GM21619 (cell line): ENCODE results near the gene BHLHE40.

Experiments used
- ATAC-seq: cut with Tn5 transposase; IDR thresholded peaks from one replicate; pipeline ENCODE4 v1.9.1; 2021; ENCODE audit not compliant: unreplicated experiment

The BHLHE40 gene

DNA sequence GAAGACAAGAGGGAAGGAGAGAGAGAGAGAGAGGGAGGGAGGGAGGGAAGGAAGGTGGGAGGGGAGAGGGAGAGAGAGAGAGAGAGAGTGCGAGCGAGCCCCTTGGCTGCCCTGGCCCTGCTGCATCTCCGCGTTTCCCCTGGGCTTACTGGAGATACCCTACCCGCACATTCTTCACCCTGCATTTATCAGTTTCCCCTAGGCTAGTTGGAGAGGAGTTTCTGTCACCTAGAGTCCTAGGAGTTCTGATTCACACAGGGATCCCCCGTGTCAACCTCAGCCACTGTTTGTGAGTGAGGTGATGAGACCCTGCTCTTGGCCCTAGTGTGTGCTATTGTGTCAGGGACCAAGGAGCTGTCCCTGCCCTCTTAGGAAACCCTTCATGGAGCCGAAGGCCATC, 18.7 kb downstream of the BHLHE40 start:
- no peak for ATAC-seq

DNA sequence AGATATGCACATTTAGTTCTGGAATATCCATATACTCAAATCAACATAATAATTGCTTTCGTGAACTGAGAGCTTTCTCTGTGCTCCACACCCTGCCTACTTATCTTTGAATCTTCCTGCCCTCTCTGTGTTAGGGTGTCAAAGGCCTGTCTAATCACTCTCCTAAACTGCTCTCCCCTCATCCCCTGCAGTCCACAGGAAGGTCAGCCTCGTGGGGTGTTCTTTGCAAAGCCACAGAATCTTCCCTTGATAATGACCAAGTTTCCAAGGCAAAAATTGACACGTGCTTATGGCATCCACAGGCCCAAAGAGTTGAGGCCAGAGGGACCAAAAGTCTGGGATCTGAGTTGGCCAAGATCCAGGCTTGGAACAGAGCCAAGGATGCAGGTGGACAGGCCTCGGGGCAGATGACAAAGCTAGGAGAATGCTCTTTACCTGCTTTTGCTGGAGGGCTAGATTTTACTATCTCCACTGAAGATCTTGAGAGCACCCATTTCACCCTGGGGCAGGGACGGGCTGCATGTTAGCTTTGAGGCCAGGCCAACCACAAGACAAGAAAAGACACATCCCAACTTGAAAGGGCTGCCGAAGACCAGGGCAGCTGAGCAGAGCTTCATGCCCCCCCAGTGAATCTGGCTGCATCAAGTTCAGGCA, 20.4 kb downstream of the BHLHE40 start:
- ATAC-seq, result no peak

DNA sequence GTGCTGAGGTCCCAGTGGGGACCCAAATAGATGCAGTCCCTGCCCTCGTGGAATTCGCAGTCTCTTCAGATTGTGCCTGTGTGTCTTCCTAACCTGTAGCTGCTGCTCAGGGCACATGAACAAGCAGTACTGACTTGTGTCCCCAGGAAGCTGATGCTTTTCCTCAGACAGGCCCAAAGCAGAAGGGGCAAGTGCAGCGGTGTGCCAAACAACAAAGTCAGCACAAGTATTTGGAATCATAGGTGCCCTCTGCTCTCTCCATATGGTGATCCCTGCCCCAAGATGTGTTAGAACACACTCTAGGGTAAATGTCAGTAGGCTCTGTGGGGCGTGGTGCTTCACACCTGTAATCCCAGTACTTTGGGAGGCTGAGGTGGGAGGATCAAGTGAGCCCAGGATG, 21.9 kb downstream of the BHLHE40 start:
- ATAC-seq, result no peak

DNA sequence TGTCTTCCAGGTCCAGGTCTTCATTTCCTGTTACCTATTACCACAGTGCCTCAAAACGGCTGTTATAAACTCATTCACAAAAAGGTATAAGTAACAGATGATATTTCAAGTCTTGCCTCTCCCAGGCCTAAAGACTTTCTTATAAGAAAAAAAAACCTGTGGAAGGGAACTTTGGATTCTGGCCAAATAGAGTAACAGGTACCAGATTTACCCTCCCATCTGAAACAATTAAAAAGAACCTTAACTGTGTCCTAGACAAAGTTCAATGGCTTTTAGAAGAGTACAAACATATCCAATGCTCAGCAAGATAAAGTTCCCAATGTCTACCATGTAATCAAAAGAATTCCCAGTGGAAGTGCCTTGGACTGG, 22.6 kb downstream of the BHLHE40 start:
- no peak for ATAC-seq

DNA sequence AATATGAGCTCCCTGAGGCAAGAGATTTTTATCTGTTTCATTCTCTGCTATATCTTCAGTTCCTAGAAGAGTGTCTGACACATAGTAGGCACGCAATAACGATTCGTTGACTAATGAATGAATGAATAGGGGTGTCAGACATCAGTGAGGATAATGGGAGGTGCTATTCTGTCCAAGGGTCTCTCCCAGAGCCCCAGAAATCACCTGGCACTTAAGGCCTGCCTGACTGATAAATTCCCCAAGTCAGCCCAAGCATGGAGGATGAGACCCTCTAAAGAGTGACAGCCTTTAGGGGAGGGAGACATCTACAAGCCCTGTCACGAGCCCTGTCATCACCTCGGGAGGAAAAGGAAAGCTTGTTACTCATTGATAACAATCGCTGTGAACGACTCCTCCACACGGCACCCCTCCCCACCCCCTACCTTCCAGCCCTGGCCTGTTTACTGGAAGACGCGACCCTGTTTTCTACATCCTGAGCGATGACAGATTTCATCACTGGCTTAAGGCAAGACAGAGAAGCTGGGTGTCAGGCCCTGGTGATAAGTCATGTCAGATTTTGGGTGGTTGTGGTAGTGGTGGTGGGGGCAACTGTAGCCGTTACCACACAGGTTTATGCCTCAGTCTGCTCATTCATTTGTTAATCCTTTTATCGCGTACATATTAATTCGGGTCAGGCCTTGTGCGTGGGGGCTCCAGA, 23.1 kb downstream of the BHLHE40 start:
- no peak for ATAC-seq

DNA sequence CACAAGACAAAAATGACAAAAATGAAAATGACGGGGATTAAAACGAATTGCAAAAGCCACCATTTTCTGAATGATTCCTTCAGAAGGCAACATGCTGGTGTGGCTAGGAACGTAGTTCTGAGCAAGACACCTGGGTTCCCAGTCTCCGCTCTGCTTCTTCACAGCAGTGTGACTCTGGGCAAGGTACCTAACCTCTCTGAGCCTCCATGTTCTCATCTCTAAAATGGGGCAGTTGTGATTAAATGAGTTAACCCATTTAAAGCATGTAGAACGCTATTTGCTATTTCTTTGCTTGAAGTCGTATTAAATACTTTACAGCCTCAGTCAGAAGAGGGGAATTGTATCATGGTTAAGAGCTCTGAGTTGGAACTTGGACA, 23.6 kb downstream of the BHLHE40 start:
- ATAC-seq, result no peak

DNA sequence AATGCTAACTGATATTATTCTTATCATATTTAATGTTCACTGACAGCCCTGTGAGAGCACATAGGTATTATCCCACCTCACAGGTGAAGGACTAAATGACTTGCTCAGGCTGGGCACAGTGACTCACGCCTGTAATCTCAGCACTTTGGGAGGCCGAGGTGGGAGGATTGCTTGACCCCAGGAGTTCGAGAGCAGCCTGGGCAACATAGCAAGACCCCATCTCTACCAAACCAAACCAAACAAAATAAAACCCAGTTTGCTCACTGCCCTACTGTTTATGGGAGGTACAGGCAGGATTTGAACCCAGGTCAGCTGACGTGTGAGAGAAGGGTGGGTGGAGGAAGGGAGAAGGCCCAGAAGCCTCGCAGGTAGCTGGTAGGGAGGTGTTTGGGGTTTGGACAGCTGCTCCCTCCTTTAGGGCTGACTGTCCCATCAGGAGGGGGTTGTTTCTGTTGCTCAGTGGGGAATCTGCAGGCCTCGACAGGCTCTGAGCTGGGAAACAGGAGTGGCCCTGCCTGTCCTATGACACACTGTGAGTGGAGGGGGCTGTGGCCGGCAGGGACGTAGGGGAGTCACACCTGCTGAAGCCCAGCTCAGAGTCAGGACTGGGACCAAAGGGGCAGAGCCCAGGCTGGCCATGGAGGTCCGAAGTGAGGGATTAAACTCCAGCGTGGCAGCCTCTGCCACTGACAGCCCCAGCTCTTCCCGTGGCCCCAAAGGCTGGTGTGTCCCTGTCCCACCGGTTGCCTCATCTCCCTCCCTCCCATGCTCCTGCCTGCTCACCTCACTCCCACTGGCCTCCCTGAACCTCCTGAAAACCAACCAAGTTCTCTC, 25.3 kb downstream of the BHLHE40 start:
- ATAC-seq, result no peak

DNA sequence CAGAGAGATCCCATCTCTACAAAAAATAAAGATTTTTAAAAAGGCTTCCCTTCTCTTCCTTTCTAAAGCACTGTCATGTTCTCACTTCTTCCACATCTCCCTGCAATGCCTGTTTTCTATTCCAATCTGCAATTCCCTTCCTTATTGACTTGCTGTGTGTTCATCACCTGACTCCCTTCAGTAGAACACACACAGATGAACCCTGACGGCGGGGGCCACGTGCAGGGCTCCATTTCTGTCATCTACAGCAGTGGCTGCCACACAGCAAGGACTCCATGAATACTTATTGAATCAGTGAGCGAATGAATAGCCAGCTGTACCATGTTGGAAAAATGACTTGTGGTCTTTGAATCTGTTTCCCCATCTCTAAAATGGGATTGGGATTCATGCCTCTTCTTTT, 26.1 kb downstream of the BHLHE40 start:
- ATAC-seq, result no peak

DNA sequence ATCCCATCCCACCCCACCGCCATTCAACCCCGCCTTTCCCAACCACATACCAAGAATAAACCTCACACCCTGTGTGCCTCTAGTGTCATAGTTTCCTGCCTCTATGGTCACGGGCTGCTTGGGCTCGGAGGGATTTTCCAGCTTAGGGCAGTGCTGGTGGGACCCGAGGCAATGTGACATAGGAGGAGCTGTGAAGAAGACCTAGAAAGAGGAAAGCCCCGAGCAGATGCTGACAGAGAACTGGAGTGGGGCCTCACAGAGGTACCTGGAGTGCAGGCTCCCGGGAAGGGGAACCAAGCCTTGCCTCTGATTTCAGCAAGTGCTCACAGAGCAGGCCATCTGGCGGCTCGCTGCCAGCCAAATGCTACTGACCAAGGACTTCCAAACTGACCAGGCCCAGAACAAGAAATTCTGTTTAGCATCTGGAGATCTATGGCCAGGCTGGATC, 27.5 kb downstream of the BHLHE40 start:
- ATAC-seq, result peak; percentile 59

DNA sequence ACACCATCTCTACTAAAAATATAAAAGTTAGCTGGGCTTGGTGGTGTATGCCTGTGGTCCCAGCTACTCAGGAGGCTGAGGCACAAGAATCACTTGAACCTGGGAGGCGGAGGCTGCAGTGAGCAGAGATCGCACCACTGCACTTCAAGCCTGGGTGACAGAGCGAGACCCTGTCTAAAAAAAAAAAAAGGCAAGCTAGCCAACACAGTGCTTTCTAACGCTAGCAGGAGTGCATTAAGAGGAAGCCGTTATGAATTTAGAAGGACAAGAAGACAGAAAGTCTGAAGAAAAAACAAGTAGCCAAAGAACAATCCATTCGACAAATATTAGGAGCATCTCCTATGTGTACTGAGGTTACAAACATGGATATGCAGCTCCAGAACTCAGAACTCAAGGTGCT, 28.6 kb downstream of the BHLHE40 start:
- no peak for ATAC-seq

DNA sequence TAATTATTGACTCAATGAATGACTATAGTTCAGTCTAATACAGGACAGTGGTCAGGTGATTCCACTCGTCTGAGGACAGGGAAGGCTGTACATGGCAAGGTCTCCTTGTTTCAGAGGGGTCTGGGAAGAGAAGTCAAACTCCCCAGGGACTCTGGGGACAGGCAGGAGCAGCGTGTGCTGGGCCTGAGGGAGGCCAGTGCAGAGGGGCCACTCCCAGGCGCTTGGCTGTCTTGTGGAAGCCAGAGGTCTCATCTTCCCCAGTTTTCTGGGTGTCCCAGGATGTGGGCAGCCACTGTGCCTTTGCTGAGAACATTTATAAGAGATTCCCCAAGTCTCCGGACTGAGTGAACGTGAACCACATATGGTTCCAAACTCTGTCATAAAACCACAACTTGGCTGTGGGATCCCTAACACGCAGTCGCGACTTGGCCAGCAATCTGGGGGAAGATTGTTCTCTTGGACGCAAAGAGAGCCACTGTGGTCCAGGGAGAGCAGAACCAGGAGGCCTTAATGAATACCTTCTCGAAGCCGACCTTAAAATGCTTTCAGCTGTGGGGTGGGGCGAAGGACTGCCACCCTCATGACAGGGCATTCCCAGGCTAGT, 30.4 kb downstream of the BHLHE40 start:
- ATAC-seq, result no peak

DNA sequence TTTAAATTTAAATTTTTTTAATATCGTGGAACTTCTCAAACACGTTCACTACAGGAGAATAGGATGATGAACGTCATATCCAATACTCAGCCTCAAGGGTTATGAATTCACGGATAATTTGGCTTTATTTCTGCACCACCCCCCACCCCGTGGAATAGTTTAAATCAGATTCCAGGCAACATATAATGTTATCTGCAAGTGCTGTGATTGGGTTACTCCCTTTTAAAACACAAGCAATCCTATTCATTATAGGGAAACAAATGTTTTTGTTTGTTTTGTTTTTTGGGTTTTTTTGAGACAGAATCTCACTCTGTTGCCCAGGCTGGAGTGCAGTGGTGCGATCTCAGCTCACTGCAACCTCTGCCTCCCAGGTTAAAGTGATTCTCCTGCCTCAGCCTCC, 30.9 kb downstream of the BHLHE40 start:
- ATAC-seq, result no peak

DNA sequence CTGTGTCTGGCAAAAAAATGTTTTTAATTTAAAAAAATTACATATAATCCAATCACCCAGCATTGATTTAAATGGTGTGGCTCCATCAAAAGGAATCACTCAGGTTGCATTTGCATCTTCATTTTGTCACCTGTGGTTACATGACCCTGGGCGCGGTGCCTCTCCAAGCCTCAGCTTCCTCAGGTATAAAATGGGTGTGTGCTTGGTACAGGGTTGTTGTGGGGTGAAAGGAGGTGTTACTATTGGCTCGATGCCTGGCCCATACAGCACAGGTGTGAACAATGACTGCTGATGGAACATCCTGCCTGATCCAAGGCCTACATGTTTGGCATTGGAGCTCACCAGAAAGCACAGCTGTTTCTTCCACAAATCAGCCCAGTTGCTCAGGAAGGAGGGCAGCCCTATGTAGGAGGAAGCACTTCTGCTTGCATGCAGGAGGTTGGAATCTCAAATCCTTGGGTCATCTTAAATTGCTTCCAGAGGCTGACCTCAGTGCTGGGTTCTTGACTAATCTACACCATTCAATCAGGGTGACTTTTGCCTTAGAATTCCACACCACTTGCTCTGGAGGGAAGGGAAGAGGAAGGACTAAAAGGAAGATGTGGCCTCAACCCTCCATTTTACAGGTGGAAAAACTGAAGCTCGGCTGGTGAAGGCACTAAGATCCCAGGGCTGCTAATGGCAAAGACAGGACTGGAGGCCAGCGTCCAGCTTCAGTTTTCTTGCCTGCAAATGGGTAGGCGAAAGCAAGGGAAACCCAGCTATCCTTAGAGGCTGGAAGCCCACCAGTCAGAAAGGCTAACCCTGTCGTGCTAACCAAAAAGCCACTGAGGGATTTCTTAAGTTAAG, 31.7 kb downstream of the BHLHE40 start:
- ATAC-seq, result no peak

DNA sequence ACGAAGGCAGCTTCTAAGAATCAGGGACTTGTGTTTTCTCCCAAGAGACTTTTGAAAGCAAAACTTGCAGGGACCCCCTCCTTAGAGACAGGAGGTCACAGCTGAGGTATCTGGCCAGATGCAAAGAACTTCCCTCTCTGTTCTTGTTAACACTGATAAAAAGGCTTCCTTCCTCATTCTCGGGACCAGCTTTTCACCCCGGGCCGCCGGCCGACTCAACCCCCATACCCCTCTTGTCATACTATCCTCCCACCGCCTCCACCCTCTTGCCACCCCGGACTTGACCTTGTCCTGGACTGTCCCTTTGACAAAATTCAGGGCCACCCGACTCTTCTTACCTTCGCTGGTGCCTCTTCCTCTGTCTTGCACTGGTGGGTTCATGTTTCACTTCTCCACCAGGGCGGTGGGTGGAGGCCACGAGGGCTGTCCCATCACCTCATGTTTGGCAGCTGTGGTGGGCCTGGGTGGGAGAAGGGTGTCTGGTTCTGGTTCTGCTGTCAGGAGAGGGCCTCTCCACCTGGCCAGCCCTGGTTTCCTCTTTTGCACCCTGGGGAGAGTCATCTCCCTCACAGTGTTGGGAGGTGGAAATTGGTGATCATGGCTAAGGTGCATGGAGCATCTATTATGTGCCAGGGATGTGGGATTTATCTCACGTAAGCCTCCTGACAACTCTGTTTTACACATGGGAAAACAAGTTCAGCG, 32.5 kb downstream of the BHLHE40 start:
- peak; percentile 50 for ATAC-seq

DNA sequence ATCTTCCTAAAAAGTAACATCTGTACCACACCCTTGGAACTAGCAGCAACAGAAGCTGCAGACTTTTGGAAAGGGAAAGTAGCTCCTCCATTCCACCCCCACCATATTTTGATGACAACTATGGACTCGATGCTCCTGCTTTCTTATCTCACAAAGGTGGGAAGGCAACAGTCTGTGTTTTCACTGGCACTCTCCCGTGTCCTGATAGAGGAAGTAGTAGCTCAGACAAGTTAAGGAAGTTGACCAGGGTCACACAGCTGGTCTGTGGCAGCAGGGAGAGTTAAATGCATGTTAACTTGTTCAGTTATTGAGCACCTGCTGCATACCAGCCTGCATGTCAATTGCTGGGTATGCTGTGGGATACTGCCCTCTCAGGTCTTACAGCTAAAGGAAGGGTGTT, 33.1 kb downstream of the BHLHE40 start:
- ATAC-seq, result no peak

DNA sequence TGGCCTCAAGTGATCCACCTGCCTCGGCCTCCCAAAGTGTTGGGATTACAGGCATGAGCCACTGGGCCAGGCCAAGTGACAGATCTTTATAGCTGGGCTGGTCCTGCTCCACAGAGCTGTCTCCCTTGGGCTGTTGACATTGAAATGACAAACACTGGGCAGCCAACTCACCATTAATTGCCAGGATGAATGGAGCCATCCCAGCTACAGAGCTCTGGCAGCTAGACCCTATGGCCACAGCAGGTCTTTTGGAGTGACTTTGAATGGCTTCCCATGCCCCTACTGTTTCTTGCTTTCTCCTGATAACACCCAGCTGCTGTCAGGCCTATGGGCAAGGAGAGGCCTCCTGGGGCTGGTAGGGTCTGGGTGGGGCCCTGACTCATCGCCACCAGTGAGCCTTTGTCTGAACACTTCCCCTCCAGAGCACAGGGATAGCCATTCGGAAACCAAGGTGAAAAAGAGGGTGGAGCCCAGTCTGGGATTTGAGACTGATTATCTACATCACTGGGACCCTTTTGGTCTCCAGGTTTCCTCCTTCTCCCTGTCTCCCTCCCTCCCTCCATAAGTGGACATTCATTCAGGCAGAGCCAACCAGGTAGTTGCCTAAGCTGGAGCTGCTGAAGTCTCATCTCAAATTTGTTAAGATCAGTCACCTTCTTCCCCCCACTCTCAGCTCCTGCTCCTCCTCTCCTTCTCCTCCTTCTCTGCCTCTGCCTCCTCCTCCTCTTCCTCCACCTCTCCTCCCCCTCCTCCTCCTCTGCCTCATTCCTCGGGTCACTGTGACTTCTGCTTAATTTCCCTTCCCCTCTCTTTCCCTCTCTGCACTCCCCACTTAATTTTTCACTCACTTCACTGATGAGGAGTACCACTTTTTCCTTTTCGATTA, 34.0 kb downstream of the BHLHE40 start:
- ATAC-seq, result no peak

DNA sequence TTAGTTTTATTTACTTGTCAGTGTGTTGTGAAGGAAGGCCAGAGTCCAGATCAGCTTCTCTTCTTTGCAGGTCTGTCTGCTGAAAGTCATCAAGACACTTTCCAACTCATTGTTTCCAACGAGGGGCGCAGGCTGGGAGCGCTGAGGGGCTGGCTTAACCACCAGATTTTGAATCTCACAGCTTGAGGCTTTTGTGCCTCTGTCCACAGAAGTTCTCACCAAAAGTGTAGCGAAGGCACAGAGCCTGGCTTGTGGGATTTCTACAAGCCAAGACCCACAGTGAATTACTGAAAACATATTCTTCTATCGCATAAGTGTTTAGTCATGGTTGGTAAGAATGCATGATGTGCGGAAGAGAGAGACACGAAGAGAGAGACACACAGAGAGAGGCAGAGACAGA, 35.2 kb downstream of the BHLHE40 start:
- no peak for ATAC-seq

DNA sequence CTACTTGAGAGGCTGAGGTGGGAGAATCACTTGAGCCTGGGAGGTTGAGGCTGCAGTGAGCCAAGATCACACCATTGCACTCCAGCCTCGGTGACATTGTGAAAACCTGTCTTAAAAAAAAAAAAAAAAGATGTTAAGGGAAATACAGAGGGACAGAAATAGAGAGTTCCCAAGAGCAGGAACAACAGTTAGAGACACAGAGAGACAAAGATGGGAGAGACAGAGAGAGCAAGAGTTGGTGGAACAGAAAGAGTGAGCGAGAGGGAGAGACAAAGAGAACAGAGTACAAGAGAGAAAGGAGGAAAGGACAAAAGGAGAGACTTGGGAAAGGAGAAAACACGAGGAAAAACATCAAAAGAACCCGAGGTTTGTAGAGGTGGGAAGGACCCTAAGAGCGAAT, 35.8 kb downstream of the BHLHE40 start:
- no peak for ATAC-seq
